ENCODE results near the gene SMCR8.
A peak's percentile ranks its signal among the peaks of the same experiment; 100 is the strongest.
"Not testable (repeated sequence)": the region's sequence is repeated elsewhere in the genome, so short reads cannot be mapped to it uniquely, and the experiment has no call there.

Gene SMCR8

GRCh38 chr17:18361837-18362697 lies 47.0 kb downstream of the SMCR8 start:
- no peak for DNase-seq (ENCODE audit: low read depth)

GRCh38 chr17:18362698-18363100 lies 47.6 kb downstream of the SMCR8 start:
- no peak for DNase-seq (ENCODE audit: low read depth)

- peak; percentile 31 for DNase-seq (ENCODE audit: low read depth)
Observed at GRCh38 chr17:18363101-18364049, 48.3 kb downstream of the SMCR8 start, which contains the start of gene SHMT1. Gene SHMT1 (minus strand): TSS chr17:18363550. CDS start chr17:18355981, 7,569 bp downstream.

- DNase-seq (ENCODE audit: low read depth) = no peak
Observed at GRCh38 chr17:18364166-18364565, 49.1 kb downstream of the SMCR8 start.

- DNase-seq (ENCODE audit: low read depth) = no peak
Observed at GRCh38 chr17:18368946-18369345, 53.9 kb downstream of the SMCR8 start.

- no peak for DNase-seq (ENCODE audit: low read depth)
Observed at GRCh38 chr17:18370761-18371160, 55.7 kb downstream of the SMCR8 start.

- DNase-seq (ENCODE audit: low read depth) = no peak
Observed at GRCh38 chr17:18371455-18371854, 56.4 kb downstream of the SMCR8 start.

- not testable (repeated sequence) for DNase-seq (ENCODE audit: low read depth)
Observed at GRCh38 chr17:18373181-18373580, 58.1 kb downstream of the SMCR8 start.

GRCh38 chr17:18374216-18374615 lies 59.1 kb downstream of the SMCR8 start:
- no peak for DNase-seq (ENCODE audit: low read depth)
